Effector CD8-positive, alpha-beta T cell (primary cell): ENCODE results near the gene C3orf18.
A peak's percentile ranks its signal among the peaks of the same experiment; 100 is the strongest.

Source experiments
- DNase-seq: peaks from one replicate; lab custom pipeline; 2025; lab: John Stamatoyannopoulos, UW

Gene C3orf18

GRCh38 chr3:50551054-50551659 is 16.4 kb downstream of the C3orf18 start:
- no peak for DNase-seq

GRCh38 chr3:50550079-50550736 is 17.3 kb downstream of the C3orf18 start:
- DNase-seq = peak; percentile 57

GRCh38 chr3:50549226-50549625 is 18.3 kb downstream of the C3orf18 start:
- no peak for DNase-seq

GRCh38 chr3:50545781-50546180 is 21.8 kb downstream of the C3orf18 start:
- no peak for DNase-seq

GRCh38 chr3:50542177-50543034 is 25.1 kb downstream of the C3orf18 start:
- DNase-seq = peak; percentile 51

- DNase-seq = no peak
These were observed 27.9 kb downstream of the C3orf18 start for GRCh38 chr3:50539356-50540286.

- DNase-seq = no peak
These were observed 30.0 kb downstream of the C3orf18 start for GRCh38 chr3:50537421-50538129.

- no peak for DNase-seq
These were observed 30.9 kb downstream of the C3orf18 start for GRCh38 chr3:50536471-50537180.

- DNase-seq = no peak
These were observed 32.7 kb downstream of the C3orf18 start for GRCh38 chr3:50534681-50535330.

GRCh38 chr3:50533807-50534461 is 33.6 kb downstream of the C3orf18 start:
- DNase-seq = no peak

GRCh38 chr3:50533316-50533715 is 34.2 kb downstream of the C3orf18 start:
- DNase-seq = no peak

- DNase-seq = no peak
These were observed 35.4 kb downstream of the C3orf18 start for GRCh38 chr3:50532062-50532705.

- DNase-seq = no peak
These were observed 36.3 kb downstream of the C3orf18 start for GRCh38 chr3:50531201-50531600.

- no peak for DNase-seq
These were observed 37.3 kb downstream of the C3orf18 start for GRCh38 chr3:50530001-50530970.

- no peak for DNase-seq
These were observed 41.6 kb downstream of the C3orf18 start for GRCh38 chr3:50525987-50526386.

GRCh38 chr3:50525191-50525910 is 42.2 kb downstream of the C3orf18 start:
- no peak for DNase-seq

- DNase-seq = no peak
These were observed 42.8 kb downstream of the C3orf18 start for GRCh38 chr3:50524746-50525145.
